Testis (tissue), 2 donors: ENCODE measurements around the gene SKAP2.

Source experiments
- POLR2A ChIP-seq: fragments of 450-650 bp; IDR thresholded peaks from one replicate; pipeline ENCODE4 v1.6.1; 2017; ENCODE audit warnings: antibody characterized with exemption, mild to moderate bottlenecking, moderate library complexity
- TF ChIP-seq, protein P1 (sequence below), 3 experiments: fragments of 450-650 bp in 2 of 3; fragments of 200-600 bp in 1 of 3; sonication (generic) in 1 of 3; IDR thresholded peaks; one replicate each; pipeline ENCODE4 v1.5.1; 2016 to 2019; ENCODE audit warnings: antibody characterized with exemption in 3 of 3, mild to moderate bottlenecking in 2 of 3, moderate library complexity in 1 of 3

DNA sequence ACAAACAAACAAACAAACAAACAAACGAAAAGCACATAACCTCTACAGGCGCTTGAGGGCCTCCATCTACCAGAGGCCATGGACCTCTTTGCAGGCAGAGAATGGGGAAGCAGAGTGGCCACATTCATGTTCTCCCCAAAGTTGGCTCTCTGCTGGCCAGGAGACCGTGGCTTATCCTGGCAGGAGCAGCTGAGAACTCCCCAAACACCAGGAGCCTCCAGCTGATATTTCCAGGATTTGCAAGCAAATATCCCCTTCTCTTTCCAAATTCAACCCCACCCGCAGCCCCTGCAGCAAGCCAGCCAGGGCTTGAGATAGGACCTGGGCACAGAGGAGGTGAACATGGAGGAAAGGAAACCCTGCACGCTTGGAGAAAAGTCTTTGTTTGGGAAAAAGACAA lies 240.0 kb downstream of the SKAP2 start:
- TF ChIP-seq, protein P1, sequence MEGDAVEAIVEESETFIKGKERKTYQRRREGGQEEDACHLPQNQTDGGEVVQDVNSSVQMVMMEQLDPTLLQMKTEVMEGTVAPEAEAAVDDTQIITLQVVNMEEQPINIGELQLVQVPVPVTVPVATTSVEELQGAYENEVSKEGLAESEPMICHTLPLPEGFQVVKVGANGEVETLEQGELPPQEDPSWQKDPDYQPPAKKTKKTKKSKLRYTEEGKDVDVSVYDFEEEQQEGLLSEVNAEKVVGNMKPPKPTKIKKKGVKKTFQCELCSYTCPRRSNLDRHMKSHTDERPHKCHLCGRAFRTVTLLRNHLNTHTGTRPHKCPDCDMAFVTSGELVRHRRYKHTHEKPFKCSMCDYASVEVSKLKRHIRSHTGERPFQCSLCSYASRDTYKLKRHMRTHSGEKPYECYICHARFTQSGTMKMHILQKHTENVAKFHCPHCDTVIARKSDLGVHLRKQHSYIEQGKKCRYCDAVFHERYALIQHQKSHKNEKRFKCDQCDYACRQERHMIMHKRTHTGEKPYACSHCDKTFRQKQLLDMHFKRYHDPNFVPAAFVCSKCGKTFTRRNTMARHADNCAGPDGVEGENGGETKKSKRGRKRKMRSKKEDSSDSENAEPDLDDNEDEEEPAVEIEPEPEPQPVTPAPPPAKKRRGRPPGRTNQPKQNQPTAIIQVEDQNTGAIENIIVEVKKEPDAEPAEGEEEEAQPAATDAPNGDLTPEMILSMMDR (IDR thresholded peaks at IDR 0.05), result no peak
- no peak for TF ChIP-seq POLR2A
